ENCODE results near the gene ARHGEF35. TPM values are rescaled to one million over a fixed set of nuclear protein-coding genes. Genes with fewer than 3 reads are reported as not detected.
"Not testable (repeated sequence)": the region's sequence is repeated elsewhere in the genome, so short reads cannot be mapped to it uniquely, and the experiment has no call there.

Gene ARHGEF35
- total RNA-seq, 4 donors from 2014 or later, result 0.54 to 4.5 (median 2.3) TPM

DNA sequence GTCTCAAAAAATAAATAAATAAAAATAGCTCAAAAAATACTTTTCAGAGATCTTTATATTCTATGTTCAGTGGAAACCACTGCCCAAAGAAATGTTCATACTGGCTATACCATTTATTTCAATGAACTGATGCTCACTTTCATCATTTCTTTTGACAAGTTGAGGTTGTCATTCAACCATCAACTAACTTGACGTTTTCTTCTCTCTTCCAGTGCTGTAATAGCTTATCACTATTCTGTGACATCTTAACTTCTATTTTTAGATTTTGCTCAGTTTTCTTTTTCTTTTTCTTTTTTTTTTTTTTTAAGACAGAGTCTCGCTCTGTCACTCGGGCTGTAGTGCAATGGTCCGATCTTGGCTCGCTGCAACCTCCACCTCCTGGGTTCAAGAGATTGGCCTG lies 21.0 kb downstream of the ARHGEF35 start:
- H3K27me3 ChIP-seq, result peaks cover 7% of the 10 kb centered on the region
- no peaks in the 10 kb centered on the region for H3K4me1 ChIP-seq
- ATAC-seq, result no peak
- peaks cover 0 to 13% (median 0%) of the 10 kb centered on the region in 3 donors for H3K9me3 ChIP-seq
- TF ChIP-seq POLR2A (IDR thresholded peaks at IDR 0.05) (no peak), POLR2AphosphoS5 (IDR thresholded peaks at IDR 0.05) (no peak), EP300 (IDR thresholded peaks at IDR 0.05) (no peak)
- TF ChIP-seq, protein P1, sequence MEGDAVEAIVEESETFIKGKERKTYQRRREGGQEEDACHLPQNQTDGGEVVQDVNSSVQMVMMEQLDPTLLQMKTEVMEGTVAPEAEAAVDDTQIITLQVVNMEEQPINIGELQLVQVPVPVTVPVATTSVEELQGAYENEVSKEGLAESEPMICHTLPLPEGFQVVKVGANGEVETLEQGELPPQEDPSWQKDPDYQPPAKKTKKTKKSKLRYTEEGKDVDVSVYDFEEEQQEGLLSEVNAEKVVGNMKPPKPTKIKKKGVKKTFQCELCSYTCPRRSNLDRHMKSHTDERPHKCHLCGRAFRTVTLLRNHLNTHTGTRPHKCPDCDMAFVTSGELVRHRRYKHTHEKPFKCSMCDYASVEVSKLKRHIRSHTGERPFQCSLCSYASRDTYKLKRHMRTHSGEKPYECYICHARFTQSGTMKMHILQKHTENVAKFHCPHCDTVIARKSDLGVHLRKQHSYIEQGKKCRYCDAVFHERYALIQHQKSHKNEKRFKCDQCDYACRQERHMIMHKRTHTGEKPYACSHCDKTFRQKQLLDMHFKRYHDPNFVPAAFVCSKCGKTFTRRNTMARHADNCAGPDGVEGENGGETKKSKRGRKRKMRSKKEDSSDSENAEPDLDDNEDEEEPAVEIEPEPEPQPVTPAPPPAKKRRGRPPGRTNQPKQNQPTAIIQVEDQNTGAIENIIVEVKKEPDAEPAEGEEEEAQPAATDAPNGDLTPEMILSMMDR (IDR thresholded peaks at IDR 0.05), result no peak
- H3K4me3 ChIP-seq, result no peak overlapping the region
- WGBS, 2 donors (ENCODE audit: low coverage in 1 of 2), result 61 to 83% methylated on average over 4 to 5 of the region's 5 CpGs
- H3K27ac ChIP-seq, result no peak overlapping the region
- no peaks in the 10 kb centered on the region for H3K36me3 ChIP-seq

DNA sequence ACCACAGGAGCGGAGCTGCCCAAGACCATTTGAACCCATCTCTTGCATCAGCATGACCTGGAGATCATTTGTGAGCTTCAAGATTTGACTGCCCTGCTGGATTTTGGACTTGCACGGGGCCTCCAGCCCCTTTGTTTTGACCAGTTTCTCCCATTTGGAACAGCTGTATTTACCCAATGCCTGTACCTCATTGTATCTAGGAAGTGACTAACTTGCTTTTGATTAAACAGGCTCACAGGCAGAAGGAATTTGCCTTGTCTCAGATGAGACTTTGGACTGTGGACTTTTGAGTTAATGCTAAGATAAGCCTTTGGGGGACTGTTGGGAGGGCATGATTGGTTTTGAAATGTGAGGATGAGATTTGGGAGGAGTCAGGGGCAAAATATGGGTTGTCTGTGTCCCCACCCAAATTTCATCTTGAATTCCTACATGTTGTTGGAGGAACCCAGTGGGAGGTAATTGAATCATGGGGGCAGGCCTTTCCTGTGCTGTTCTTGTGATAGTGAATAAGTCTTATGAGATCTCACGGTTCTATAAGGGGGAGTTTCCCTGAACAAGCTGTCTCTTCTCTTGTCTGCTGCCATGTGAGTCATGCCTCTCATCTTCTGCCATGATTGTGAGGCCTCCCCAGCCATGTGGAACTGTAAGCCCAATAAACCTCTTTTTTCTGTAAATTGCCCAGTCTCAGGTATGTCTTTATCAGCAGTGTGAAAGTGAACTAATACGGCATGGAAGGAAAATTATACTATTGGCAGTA lies 23.9 kb downstream of the ARHGEF35 start:
- H3K9me3 ChIP-seq, result peaks cover 0 to 13% (median 0%) of the 10 kb centered on the region in 3 donors
- not testable (repeated sequence) for H3K27ac ChIP-seq, H3K36me3 ChIP-seq, ATAC-seq, H3K4me1 ChIP-seq, H3K27me3 ChIP-seq, H3K4me3 ChIP-seq
- WGBS, 2 donors (ENCODE audit: low coverage in 1 of 2), result 44 to 90% methylated on average over 1 to 2 of the region's 4 CpGs

DNA sequence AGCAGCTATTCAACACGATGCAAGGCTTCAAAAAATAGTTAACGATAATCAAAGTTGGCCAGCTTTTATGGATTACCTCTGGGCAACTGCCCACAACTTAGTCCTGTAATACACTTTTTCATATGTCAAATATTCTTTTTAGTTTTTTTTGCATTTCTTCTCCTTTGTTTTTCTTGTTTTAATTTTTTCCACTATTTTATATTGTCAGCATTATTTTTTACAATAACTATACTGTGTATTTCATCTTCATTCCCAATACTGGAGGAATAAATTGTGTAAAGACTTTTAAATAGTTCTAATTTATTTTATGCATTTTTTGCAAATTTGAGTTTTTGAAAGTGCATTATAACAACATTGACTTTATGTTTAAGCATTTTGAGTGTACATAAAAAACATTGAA lies 30.8 kb downstream of the ARHGEF35 start:
- WGBS, 2 donors (ENCODE audit: low coverage in 1 of 2), result 64 to 77% methylated on average over 2 of the region's 2 CpGs

DNA sequence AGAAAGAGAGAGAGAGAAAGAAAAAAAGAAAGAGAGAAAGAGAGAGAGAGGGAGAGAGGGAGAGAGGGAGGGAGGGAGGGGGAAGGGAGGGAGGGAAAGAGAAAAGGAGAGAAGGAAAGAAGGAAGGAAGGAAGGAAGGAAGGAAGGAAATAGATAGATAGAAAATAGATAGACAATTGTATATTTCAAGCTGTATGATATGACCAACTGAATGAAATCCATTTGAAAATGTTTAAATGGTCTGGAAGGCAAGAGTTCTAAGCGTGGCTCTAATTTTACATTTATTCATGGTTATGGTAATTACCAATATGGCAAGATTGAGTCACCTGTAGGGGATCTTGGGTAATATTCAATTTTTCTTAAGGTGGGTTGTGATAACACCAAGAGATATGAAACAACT lies 36.8 kb downstream of the ARHGEF35 start:
- Histone ChIP-seq H3K4me3 (no peak overlapping the region), H3K27me3 (no peaks in the 10 kb centered on the region), H3K9me3 (peaks cover 0 to 11% (median 0%) of the 10 kb centered on the region in 3 donors), H3K4me1 (no peaks in the 10 kb centered on the region), H3K36me3 (no peaks in the 10 kb centered on the region), H3K27ac (no peak overlapping the region)
- no peak for ATAC-seq
- TF ChIP-seq POLR2A (IDR thresholded peaks at IDR 0.05), result no peak
- TF ChIP-seq, protein P1 (IDR thresholded peaks at IDR 0.05), result no peak
- no peak for TF ChIP-seq POLR2AphosphoS5 (IDR thresholded peaks at IDR 0.05)
- no peak for TF ChIP-seq EP300 (IDR thresholded peaks at IDR 0.05)
- WGBS, 2 donors (ENCODE audit: low coverage in 1 of 2), result 77 to 83% methylated on average over 1 of the region's 1 CpG

More for the DNA sequence above, 30.8 kb downstream of the ARHGEF35 start:
- Histone ChIP-seq H3K27ac (no peak overlapping the region), H3K9me3 (peaks cover 0 to 11% (median 0%) of the 10 kb centered on the region in 3 donors), H3K4me3 (no peak overlapping the region), H3K27me3 (no peaks in the 10 kb centered on the region), H3K36me3 (no peaks in the 10 kb centered on the region), H3K4me1 (no peaks in the 10 kb centered on the region)
- TF ChIP-seq POLR2A (IDR thresholded peaks at IDR 0.05), result no peak
- TF ChIP-seq, protein P1 (IDR thresholded peaks at IDR 0.05), result no peak
- no peak for TF ChIP-seq EP300 (IDR thresholded peaks at IDR 0.05)
- no peak for TF ChIP-seq POLR2AphosphoS5 (IDR thresholded peaks at IDR 0.05)
- no peak for ATAC-seq

DNA sequence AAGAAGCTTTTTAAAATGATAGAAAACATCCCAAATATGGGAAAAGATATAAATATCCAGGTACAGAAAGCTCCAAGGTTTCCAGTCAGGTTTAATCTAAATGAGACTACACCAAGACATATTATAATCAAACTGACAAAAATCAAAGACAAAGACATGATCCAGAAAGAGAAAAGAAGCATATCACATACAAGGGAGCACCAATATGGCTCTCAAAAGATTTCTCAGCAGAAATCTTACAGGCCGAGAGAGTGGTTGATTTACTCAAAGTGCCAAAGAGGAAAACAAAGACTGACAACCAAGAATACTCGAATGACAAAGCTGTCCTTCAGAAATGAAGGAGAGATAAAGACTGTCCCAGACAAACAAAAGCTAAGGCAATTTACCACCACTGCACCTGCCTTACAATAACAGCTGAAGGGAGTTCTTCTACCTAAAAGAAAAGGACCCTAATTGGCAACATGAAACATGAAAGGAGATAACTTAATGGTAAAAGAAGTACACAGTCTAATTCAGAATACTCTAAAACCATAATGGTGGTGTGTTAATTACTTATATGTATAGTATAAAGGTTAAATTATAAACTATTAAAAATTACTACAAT lies 47.3 kb downstream of the ARHGEF35 start:
- Histone ChIP-seq H3K36me3 (no peaks in the 10 kb centered on the region), H3K27me3 (no peaks in the 10 kb centered on the region), H3K9me3 (peaks cover 0 to 46% (median 0%) of the 10 kb centered on the region in 3 donors), H3K27ac (no peak overlapping the region), H3K4me3 (no peak overlapping the region), H3K4me1 (no peaks in the 10 kb centered on the region)
- ATAC-seq, result no peak
- 78% methylated on average over 2 of the region's 2 CpGs; no CpG with 5 or more reads in 1 of the 2 donors for WGBS, 2 donors (ENCODE audit: low coverage in 1 of 2)
- TF ChIP-seq EP300 (IDR thresholded peaks at IDR 0.05), result no peak
- TF ChIP-seq, protein P1 (IDR thresholded peaks at IDR 0.05), result no peak
- TF ChIP-seq POLR2AphosphoS5 (IDR thresholded peaks at IDR 0.05), result no peak
- TF ChIP-seq POLR2A (IDR thresholded peaks at IDR 0.05), result no peak

Measured in gastroesophageal sphincter (tissue), 4 donors.